HTERT RPE-1 (cell line): Measurements from ENCODE around the gene PTPRM.

Experiments
- in situ Hi-C: fragments of 300-500 bp; cut with MboI; formaldehyde crosslinking; loops from 4 replicates; pipeline ENCODE4 v1.14.3; 2020; ENCODE audit warnings: low sequenced_read_pairs

PTPRM gene

GRCh38 chr18:8080092-8080491 lies 513.0 kb downstream of the PTPRM start:
- in situ Hi-C loops = no loop called here

- in situ Hi-C loops = no loop called here
These were observed 514.2 kb downstream of the PTPRM start for GRCh38 chr18:8081267-8081666.

DNA sequence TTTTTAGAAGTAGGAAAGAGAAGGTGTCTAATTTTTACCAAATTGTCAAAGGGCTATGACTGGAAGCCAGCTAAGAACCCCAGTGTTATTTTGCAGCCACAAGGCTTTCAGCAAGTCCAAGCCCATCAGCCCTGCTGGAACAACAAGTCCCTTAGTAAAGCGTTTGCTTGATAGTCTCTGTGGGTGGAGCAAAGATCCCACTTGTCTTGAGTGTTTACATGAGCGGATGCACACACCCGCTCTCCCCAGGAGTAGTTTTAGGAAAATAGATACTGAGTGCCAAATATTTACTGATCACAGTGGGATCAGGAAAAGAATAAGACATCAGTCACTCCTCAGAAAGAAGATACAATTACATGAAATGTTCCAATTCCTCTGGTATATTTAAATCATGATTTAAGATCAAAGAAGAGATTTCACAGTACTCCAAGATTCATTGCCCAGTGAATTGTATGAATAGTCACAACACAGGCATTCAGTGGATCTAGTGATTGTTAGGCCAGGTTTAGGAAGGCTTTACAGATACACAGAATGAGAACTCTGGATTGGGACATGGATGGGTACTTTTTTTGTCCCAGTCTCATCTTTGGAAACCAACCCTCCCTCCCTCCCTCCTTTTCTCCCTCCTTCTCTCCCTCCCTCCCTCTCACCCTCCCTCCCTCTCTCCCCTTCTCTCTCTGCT lies 514.9 kb downstream of the PTPRM start:
- in situ Hi-C loops = no loop called here

DNA sequence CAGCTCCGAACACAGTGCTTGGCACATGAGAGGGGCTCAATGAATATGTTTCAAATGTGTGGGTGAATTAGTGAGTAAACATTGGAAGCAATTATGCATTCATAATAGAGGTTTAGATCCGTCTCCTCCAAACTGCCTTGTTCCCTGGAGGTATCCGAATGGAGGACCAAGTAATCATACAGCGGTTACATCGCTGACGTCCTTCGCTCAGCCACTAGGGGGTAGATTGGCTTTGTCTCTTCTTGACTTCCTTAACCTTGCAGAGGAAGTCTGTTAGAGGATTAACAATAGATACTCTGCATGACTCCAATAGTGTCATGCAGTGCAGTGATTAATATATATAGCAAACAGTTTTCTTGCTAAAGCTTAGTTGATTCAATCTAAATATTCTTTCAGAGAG lies 517.0 kb downstream of the PTPRM start:
- in situ Hi-C loops = no loop called here

GRCh38 chr18:8088626-8089025 lies 521.5 kb downstream of the PTPRM start:
- in situ Hi-C loops = no loop called here

DNA sequence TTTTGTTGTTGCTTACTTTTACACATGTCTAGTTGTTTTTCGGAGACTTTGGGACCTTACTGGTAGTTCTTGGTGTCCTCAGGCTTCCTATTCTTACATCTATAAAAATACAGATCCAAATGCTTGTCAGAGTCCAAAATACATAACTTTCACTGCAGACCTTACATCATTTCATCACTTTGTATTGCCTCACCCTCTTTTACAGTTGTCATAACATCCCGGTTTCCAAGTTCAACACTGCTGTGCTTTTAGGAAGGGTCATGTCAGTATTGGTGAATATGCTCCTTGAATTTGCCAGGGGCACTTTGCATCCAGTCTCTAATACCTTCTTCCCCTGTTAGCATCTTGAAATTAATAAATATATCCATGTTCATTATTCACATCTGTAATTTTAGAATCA lies 523.9 kb downstream of the PTPRM start:
- in situ Hi-C loops = no loop called here

DNA sequence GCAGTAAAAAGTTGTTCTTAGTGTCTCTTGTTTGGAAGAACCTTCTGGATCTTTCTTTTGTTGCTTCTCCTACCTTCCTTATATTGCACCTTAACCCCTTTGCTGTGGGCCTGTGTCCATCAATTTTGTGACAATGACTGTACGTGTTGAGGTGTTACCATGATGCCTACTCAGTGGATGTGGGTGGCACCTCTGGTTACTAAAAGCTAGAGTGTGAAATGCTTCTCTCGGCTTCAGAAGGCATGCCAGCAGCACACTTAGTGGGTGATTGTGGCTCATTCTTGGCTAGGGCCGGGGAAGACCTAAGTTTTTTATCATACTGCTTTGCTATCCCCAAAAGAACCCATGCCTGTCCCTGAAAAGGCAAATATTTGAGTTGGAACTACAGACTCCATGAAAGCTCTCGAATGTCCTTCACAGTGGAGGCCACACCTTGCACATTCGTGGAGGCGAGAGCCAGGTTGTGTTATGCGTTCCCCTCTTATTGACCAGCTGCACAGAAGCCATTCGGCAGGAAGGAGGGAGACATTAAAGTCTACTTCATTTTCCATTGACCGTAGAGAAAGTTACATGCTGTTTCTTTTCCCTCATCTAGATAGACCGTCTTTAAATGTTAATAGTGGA lies 528.9 kb downstream of the PTPRM start:
- in situ Hi-C loops = no loop called here

DNA sequence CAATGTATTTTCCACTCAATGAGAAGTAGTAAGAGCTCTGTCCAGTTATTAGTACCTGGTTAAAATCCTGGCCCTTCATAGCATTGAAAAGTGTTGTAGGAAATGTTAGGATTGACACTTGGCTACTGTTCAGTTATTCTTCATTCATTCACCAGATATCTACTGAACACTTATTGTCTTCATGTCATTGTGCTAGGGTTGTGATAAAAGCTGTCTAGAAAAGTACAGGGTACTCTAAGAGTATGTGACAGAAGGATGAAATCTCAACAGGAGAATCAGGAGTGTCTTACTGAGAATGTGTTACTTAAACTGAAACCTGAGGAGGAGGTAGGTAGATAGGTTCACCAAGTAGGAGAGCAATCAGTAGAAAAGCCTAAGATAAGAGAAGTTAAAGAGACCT lies 530.3 kb downstream of the PTPRM start:
- in situ Hi-C loops = no loop called here

GRCh38 chr18:8097927-8098326 lies 530.8 kb downstream of the PTPRM start:
- in situ Hi-C loops = no loop called here

- in situ Hi-C loops = no loop called here
These were observed 539.5 kb downstream of the PTPRM start for GRCh38 chr18:8106603-8107002.

GRCh38 chr18:8107426-8107825 lies 540.3 kb downstream of the PTPRM start:
- in situ Hi-C loops = no loop called here

GRCh38 chr18:8114480-8114879 lies 547.4 kb downstream of the PTPRM start:
- in situ Hi-C loops = no loop called here

- in situ Hi-C loops = no loop called here
These were observed 549.4 kb downstream of the PTPRM start for GRCh38 chr18:8116341-8117005.

GRCh38 chr18:8117006-8117371 lies 549.9 kb downstream of the PTPRM start:
- in situ Hi-C loops = no loop called here

DNA sequence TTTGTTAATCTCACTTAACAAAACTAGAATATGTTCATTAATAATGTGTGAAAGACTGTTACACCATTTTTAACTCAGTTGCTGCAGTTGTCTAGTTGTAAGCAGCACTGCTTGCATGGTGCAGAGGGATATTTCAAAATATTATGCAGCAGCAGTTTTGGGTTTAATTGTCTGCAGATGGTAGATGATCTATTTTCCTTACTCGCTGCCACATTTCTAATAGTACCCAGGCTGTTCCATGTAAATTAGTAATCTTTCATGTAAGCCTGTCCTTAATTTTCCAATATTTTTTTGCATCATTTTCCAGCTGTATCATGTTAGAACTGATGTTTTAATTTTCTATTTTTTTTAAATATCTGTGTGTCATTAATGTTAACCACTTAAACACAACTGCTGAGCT lies 554.0 kb downstream of the PTPRM start:
- in situ Hi-C loops = no loop called here

DNA sequence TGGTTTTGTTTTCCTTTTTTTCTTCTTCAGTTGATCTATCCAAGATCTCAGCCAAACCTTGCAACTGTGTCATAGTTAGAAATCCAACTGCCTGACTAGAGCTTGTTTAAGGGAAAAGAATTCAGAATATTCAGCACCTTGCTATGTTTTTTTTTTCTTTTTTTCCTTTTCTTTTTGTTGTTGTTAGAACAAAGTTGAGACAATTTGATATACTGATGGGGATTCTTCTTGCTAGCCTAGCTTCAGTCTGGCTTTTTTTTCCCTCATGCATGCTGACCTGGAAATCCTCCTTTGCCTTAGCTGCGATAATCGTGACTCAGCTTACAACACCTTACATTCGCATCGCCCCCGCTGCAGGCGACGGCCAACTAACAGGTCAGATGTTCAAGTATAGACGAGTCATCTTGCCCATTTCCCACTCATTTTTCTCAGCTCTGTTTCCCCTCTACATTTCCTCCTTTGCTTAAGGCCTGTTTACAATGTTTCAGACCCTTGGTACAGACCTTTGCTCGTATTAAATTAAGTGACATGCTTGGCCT lies 554.9 kb downstream of the PTPRM start:
- in situ Hi-C loops = no loop called here

GRCh38 chr18:8124232-8125146 lies 557.4 kb downstream of the PTPRM start:
- in situ Hi-C loops = no loop called here

- in situ Hi-C loops = no loop called here
These were observed 563.0 kb downstream of the PTPRM start for GRCh38 chr18:8130096-8130495.

GRCh38 chr18:8133032-8133431 lies 565.9 kb downstream of the PTPRM start:
- in situ Hi-C loops = no loop called here

DNA sequence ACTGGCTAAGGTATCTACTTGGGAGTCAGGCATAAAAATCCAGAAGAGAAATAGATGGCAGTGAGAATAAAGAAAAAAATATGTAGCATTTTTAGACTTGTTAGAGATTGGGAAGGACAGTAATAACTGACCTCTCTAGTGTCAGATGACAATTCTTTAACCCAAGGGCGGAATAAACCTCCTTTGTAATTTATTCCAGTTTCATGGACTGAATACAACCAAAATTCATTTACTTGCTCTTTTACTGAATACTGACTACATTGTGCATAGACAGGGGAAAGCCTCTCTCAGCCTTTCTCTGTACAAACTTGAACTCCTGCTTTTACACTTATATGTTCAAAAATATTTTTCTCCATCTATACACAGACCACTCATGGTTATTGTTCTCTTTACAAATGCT lies 566.8 kb downstream of the PTPRM start:
- in situ Hi-C loops = no loop called here

DNA sequence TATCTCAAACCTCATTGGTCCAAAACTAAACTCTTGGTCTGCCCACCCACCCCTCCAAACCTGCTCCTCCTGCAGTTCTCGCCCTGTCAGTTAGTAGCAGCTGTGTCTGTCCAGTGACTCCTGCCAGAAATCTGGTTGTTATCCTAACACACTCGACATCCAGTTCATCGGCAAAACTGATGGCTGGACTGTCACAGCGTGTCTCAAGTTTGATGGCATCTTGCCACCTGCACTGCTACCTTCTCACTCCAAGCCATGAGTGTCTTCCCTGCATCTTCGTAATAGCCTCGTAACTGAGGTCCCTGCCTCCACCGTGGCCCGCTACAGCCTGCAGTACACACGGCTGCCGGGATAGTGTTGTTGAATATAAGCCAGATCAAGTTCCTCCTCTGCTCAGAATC lies 572.0 kb downstream of the PTPRM start:
- in situ Hi-C loops = no loop called here
